HG03064 (cell line): Measurements from ENCODE around the gene WDR91.

Experiments
- ATAC-seq: cut with Tn5 transposase; IDR thresholded peaks from one replicate; pipeline ENCODE4 v1.9.1; 2021; ENCODE audit warnings: low read depth; ENCODE audit not compliant: unreplicated experiment

The WDR91 gene

GRCh38 chr7:135201350-135201749 lies 10.0 kb downstream of the WDR91 start:
- ATAC-seq: no peak

GRCh38 chr7:135200821-135201331 lies 10.4 kb downstream of the WDR91 start:
- ATAC-seq: no peak

- no peak for ATAC-seq
These were observed 11.9 kb downstream of the WDR91 start for GRCh38 chr7:135199439-135199838.

- ATAC-seq: no peak
These were observed 13.2 kb downstream of the WDR91 start for GRCh38 chr7:135197906-135198655.

- ATAC-seq: no peak
These were observed 14.0 kb downstream of the WDR91 start for GRCh38 chr7:135197343-135197742.

GRCh38 chr7:135195968-135196629 lies 15.2 kb downstream of the WDR91 start:
- ATAC-seq: no peak

GRCh38 chr7:135195156-135195555 lies 16.2 kb downstream of the WDR91 start:
- ATAC-seq: no peak

GRCh38 chr7:135194494-135195095 lies 16.7 kb downstream of the WDR91 start:
- no peak for ATAC-seq

- no peak for ATAC-seq
These were observed 17.7 kb downstream of the WDR91 start for GRCh38 chr7:135193615-135194081.

- ATAC-seq: no peak
These were observed 18.3 kb downstream of the WDR91 start for GRCh38 chr7:135192914-135193536.

- ATAC-seq: no peak
These were observed 20.6 kb downstream of the WDR91 start for GRCh38 chr7:135190703-135191102.

- ATAC-seq: no peak
These were observed 21.4 kb downstream of the WDR91 start for GRCh38 chr7:135189961-135190360.

- ATAC-seq: no peak
These were observed 22.1 kb downstream of the WDR91 start for GRCh38 chr7:135189221-135189662.

- no peak for ATAC-seq
These were observed 22.9 kb downstream of the WDR91 start for GRCh38 chr7:135188298-135188984.

GRCh38 chr7:135186841-135187253 lies 24.5 kb downstream of the WDR91 start:
- ATAC-seq: peak; percentile 52

- no peak for ATAC-seq
These were observed 25.1 kb downstream of the WDR91 start for GRCh38 chr7:135186261-135186540.

- ATAC-seq: no peak
These were observed 25.7 kb downstream of the WDR91 start for GRCh38 chr7:135185471-135186260.

- no peak for ATAC-seq
These were observed 27.0 kb downstream of the WDR91 start for GRCh38 chr7:135184254-135184841.

GRCh38 chr7:135183478-135183877 lies 27.8 kb downstream of the WDR91 start:
- no peak for ATAC-seq
